DOHH2 (cell line): ENCODE results near the gene SH3RF2.

Experiments used
- EZH2phosphoT487 ChIP-seq: fragments of 200-600 bp; sonication (generic); IDR thresholded peaks from 2 replicates; pipeline ENCODE4 v1.6.1; 2017; ENCODE audit warnings: borderline replicate concordance, mild to moderate bottlenecking, antibody characterized with exemption, low read length, moderate library complexity, mixed read lengths
- TF ChIP-seq, protein P1 (sequence below): fragments of 200-600 bp; sonication (generic); IDR thresholded peaks from one replicate; pipeline ENCODE4 v1.5.1; 2014; ENCODE audit warnings: antibody characterized with exemption, mild to moderate bottlenecking, low read depth, low read length; ENCODE audit not compliant: poor library complexity, severe bottlenecking

DNA sequence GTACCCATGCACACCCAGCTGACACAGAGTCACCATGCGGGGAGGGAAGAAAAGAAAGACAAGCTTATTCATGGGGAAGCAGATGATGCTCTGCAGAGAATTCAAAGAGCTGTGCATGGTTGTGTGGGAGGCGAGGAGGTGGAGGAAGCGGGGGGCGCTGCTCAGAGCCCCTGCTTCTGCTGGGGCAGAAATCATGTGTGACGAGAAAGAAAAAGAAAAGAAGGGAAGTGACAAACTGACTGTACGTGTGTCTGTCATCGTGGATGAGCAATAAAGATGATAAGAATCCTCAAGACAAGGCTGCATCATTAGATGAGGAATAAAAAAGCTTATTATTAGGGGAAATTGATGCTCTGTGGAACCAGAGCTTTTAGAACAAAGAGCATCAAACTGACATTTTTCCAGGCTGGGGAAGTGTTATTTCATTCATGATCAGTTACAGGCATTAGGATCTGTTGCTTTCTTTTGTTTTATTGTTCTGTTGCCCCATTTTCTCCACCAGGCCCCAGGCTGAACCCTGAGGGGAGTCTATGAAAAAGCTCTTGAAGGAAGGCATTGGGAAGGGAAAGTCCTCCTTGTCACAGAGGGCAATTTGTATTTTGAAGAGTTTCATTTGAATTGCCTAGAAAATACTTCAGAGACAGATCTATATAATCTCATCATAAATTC, 20.3 kb upstream of the SH3RF2 start:
- TF ChIP-seq, protein P1, sequence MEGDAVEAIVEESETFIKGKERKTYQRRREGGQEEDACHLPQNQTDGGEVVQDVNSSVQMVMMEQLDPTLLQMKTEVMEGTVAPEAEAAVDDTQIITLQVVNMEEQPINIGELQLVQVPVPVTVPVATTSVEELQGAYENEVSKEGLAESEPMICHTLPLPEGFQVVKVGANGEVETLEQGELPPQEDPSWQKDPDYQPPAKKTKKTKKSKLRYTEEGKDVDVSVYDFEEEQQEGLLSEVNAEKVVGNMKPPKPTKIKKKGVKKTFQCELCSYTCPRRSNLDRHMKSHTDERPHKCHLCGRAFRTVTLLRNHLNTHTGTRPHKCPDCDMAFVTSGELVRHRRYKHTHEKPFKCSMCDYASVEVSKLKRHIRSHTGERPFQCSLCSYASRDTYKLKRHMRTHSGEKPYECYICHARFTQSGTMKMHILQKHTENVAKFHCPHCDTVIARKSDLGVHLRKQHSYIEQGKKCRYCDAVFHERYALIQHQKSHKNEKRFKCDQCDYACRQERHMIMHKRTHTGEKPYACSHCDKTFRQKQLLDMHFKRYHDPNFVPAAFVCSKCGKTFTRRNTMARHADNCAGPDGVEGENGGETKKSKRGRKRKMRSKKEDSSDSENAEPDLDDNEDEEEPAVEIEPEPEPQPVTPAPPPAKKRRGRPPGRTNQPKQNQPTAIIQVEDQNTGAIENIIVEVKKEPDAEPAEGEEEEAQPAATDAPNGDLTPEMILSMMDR, result no peak
- TF ChIP-seq EZH2phosphoT487, result no peak
